Naive B cell (primary cell): ENCODE measurements around the gene ZC3H6. TPM values are rescaled to one million over a fixed set of nuclear protein-coding genes. Genes with fewer than 3 reads are reported as not detected.
A peak's percentile ranks its signal among the peaks of the same experiment; 100 is the strongest.
"Not testable (repeated sequence)": the region's sequence is repeated elsewhere in the genome, so short reads cannot be mapped to it uniquely, and the experiment has no call there.

Experiments
- ATAC-seq, 2 donors: fragments of 150-1000 bp; cut with Tn5 transposase; 2 replicates each; pipeline ENCODE4 v1.10.0; 2021; ENCODE audit warnings: low read depth in 2 of 2, mild to moderate bottlenecking in 2 of 2, moderate library complexity in 2 of 2
- DNase-seq: peaks from one replicate; pipeline ENCODE4 v3.0.0; 2022
- H3K27ac Mint-ChIP-seq, 6 donors: one replicate each; pipeline ENCODE4 v1.8.0; 2020 to 2022; ENCODE audit warnings: mild to moderate bottlenecking in 6 of 6, mixed read lengths in 6 of 6, moderate library complexity in 5 of 6, inconsistent platforms in 2 of 6
- H3K27me3 Mint-ChIP-seq, 3 donors: one replicate each; pipeline ENCODE4 v1.8.0; 2021 to 2022; ENCODE audit warnings: mixed read lengths in 3 of 3, mild to moderate bottlenecking in 1 of 3
- H3K36me3 Mint-ChIP-seq, 2 donors: one replicate each; pipeline ENCODE4 v1.8.0; 2020 to 2022; ENCODE audit warnings: mixed read lengths in 2 of 2, inconsistent platforms in 1 of 2, mild to moderate bottlenecking in 1 of 2
- H3K4me1 Mint-ChIP-seq, 3 donors: one replicate each; pipeline ENCODE4 v1.8.0; 2020 to 2022; ENCODE audit warnings: mixed read lengths in 3 of 3, inconsistent platforms in 1 of 3, mild to moderate bottlenecking in 1 of 3, moderate library complexity in 1 of 3
- H3K4me3 Mint-ChIP-seq, 8 donors: one replicate each; pipeline ENCODE4 v1.8.0; 2020 to 2022; ENCODE audit warnings: mild to moderate bottlenecking in 8 of 8, mixed read lengths in 8 of 8, moderate library complexity in 8 of 8, inconsistent platforms in 2 of 8
- H3K9me3 Mint-ChIP-seq, 7 donors: one replicate each; pipeline ENCODE4 v1.8.0; 2020 to 2022; ENCODE audit warnings: mixed read lengths in 7 of 7, mild to moderate bottlenecking in 5 of 7, inconsistent platforms in 2 of 7, moderate library complexity in 1 of 7
- polyA plus RNA-seq, 6 donors: library from polyadenylated mRNA; unstranded; fragments of 300-500 nt; fragmentation: Illumina TruSeq; gene quantifications; one replicate each; pipeline ENCODE4 v1.2.3, GENCODE V29; 2021; ENCODE audit warnings: low read depth in 6 of 6

Gene ZC3H6
- polyA plus RNA-seq, 6 donors from 2014 or later = 0.24 to 7.6 (median 6.7) TPM

DNA sequence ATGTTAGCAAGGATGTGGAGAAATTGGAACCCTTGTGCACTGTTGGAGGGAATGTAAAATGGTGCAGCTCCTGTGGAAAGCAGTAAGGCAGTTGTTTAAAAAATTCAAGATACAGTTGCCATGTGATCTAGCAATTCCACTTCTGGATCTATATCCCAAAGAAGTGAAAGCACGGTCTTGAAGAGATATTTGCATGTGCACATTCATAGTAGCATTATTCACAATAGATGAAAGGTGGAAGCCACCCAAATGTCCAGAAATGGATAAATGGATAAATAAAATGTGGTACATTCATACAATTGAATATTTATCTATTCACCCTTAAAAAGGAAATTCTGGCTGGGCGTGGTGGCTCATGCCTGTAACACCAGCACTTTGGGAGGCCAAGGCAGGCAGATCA, 78.9 kb downstream of the ZC3H6 start:
- H3K9me3 Mint-ChIP-seq = peaks cover 0 to 16% (median 9%) of the 10 kb centered on the region in 7 donors
- not testable (repeated sequence) for H3K36me3 Mint-ChIP-seq, ATAC-seq, H3K27me3 Mint-ChIP-seq, H3K27ac Mint-ChIP-seq, DNase-seq, H3K4me3 Mint-ChIP-seq
- H3K4me1 Mint-ChIP-seq = peaks cover 6 to 11% (median 8%) of the 10 kb centered on the region in 3 donors

DNA sequence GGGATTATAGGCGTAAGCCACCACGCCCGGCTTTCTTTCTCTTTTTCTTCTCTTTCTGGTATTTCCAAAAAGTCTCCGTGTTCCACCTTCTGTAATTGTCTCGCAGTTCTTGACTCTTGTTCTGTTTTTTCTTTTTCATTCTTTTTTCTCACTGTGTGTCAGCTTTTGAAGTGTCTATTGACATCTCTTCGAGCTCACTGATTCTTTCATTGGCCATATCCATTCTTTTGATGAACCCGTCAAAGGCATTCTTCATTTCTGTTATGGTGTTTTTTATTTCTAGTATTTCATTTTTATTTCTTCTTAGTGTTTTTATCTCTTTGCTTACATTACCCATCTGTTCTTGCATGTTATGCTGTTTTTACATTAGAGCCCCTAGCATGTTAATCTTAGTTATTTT, 84.7 kb downstream of the ZC3H6 start:
- DNase-seq, H3K36me3 Mint-ChIP-seq, ATAC-seq, H3K4me3 Mint-ChIP-seq, H3K4me1 Mint-ChIP-seq, H3K27me3 Mint-ChIP-seq: not testable (repeated sequence)
- H3K9me3 Mint-ChIP-seq = peaks cover 2 to 21% (median 16%) of the 10 kb centered on the region in 7 donors
- H3K27ac Mint-ChIP-seq = peak overlapping the region in 1 of 6 donors; percentile 65

Other genes starting within 250 kb of the ZC3H6 start
- gene TMEM87B, start 220.3 kb upstream of the ZC3H6 start, polyA plus RNA-seq = 10 to 100 TPM in 1 of 6 donors, 1 to 10 TPM in 5; 5.3 to 12.6 (median 9.5) TPM
- under 1 TPM in 2 of 6 donors, not detected in 4; 0.18 to 0.23 TPM for gene FBLN7, start 137.2 kb upstream of the ZC3H6 start, polyA plus RNA-seq
- gene ZC3H8, start 20.6 kb upstream of the ZC3H6 start, polyA plus RNA-seq = 10 to 100 TPM in 4 of 6 donors, 1 to 10 TPM in 2; 4.6 to 17.8 (median 13.3) TPM
- 1 to 10 TPM; 2.2 to 6.1 (median 3.9) TPM for gene RGPD8, start 158.0 kb downstream of the ZC3H6 start, polyA plus RNA-seq
- 1 to 10 TPM; 1.1 to 5.8 (median 2.8) TPM for gene TTL, start 206.6 kb downstream of the ZC3H6 start, polyA plus RNA-seq